H1 (cell line): ENCODE measurements around the gene RELB. TPM values are rescaled to one million over a fixed set of nuclear protein-coding genes. Genes with fewer than 3 reads are reported as not detected.

Source experiments
- BCL11A ChIP-seq, 2 experiments: IDR thresholded peaks; one replicate each; pipeline ENCODE4 v1.6.1; 2011; ENCODE audit warnings: low read depth in 2 of 2, low read length in 2 of 2, mild to moderate bottlenecking in 2 of 2
- CHD1 ChIP-seq: IDR thresholded peaks from 2 replicates; pipeline ENCODE4 v1.6.1; 2012; ENCODE audit warnings: low read depth, low read length, improper control_type of control experiment
- CHD7 ChIP-seq: fragments of 300-600 bp; sonication (generic); IDR thresholded peaks from 2 replicates; pipeline ENCODE4 v1.7.1; 2012; ENCODE audit warnings: low read length, moderate library complexity, mild to moderate bottlenecking, inconsistent platforms; ENCODE audit not compliant: insufficient replicate concordance
- MAFK ChIP-seq: IDR thresholded peaks from 2 replicates; pipeline ENCODE4 v1.6.1; 2012; ENCODE audit warnings: low read depth, mild to moderate bottlenecking, improper control_type of control experiment, low read length
- POLR2A ChIP-seq, 2 experiments: IDR thresholded peaks; 1 replicate in 1 of 2; 2 replicates in 1 of 2; pipeline ENCODE4 v1.6.1; 2011; ENCODE audit warnings: low read depth in 2 of 2, low read length in 2 of 2, mild to moderate bottlenecking in 2 of 2; ENCODE audit errors: control extremely low read depth in 1 of 2
- SP4 ChIP-seq: IDR thresholded peaks from 2 replicates; pipeline ENCODE4 v1.6.1; 2012; ENCODE audit warnings: low read length, inconsistent platforms
- TCF12 ChIP-seq: IDR thresholded peaks from 2 replicates; pipeline ENCODE4 v1.6.1; 2011; ENCODE audit warnings: low read depth, mild to moderate bottlenecking, low read length
- polyA plus RNA-seq, 7 experiments: library from polyadenylated mRNA; depleted of rRNA in 3 of 7; stranded (reverse) in 5 of 7; unstranded in 2 of 7; fragments of >200 nt in 5 of 7; fragments of 200-250 nt in 2 of 7; gene quantifications; 1 replicate in 5 of 7; 2 replicates in 1 of 7; 4 replicates in 1 of 7; pipeline versions ENCODE4 v1.2.1 to v1.2.3, GENCODE V29; 2011 to 2013; ENCODE audit warnings: missing spikeins in 2 of 7, mixed read lengths in 2 of 7
- total RNA-seq: library from RNA; stranded (reverse); fragmentation: NEBNext Ultra II Directional; extraction: Animal tissue kit (Norgen Biotek cat#: 25700); gene quantifications from 2 replicates; pipeline ENCODE4 v1.2.1, GENCODE V29; 2021

Gene RELB
- total and polyA plus RNA-seq, 2 of the 8 experiments (the other 6 are each of a cell fraction or from before 2014, with no cell fraction given) = 10.0 to 13.1 TPM

DNA sequence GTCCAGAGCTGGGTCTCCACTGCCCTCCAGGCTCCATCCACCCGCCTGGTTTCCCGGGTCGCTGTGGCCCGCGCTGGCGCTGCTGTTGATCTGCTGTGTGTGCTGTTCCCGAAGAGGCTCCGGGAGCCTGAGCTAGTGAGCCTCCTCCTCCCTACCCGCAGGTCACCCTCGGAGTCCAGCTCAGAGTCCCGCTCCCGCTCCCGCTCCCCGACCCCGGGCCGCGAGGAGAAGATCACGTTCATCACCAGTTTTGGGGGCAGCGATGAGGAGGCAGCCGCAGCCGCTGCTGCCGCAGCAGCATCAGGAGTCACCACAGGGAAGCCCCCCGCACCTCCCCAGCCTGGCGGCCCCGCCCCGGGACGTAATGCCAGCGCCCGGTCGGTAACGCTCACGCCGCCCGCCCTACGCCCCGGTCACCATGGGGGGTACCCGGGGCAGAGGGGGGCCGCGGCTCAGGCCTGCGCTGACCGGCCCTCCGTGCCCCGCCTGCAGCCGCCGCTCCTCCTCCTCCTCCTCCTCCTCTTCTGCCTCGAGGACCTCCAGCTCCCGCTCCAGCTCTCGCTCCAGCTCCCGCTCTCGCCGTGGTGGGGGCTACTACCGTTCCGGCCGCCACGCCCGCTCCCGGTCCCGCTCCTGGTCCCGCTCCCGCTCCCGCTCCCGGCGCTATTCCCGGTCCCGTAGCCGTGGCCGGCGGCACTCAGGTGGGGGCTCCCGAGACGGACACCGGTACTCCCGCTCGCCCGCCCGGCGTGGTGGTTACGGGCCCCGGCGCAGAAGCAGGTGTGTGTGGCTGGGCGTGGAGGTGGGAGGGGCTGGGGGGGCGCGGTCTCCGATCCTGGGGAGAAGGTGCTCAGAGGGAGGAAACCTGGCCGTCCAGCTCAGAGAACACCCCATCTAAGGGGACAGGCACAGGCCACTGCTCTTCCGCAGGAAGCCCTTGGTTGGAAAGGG, 62.9 kb downstream of the RELB start (continued):
- TF ChIP-seq MAFK = no peak
- no peak for TF ChIP-seq SP4
- no peak for TF ChIP-seq POLR2A (IDR thresholded peaks at IDR 0.05; ENCODE audit: control extremely low read depth in 1 of 2, low read depth in 2 of 2, low read length in 2 of 2)
- TF ChIP-seq BCL11A (IDR thresholded peaks at IDR 0.05; ENCODE audit: low read depth in 2 of 2, low read length in 2 of 2) = no peak
- TF ChIP-seq CHD7 = no peak
- TF ChIP-seq TCF12 = no peak
- TF ChIP-seq CHD1 = no peak
